K562 (cell line): ENCODE measurements around the gene LASP1NB.

ENCODE experiments used
- CREBBP ChIP-seq: IDR thresholded peaks from one replicate; pipeline ENCODE4 v1.6.1; 2012; ENCODE audit warnings: low read depth, mild to moderate bottlenecking, control low read depth, inconsistent platforms, low read length
- CUX1 ChIP-seq: fragments of 200-800 bp; sonication (Bioruptor generic); IDR thresholded peaks from 2 replicates; pipeline ENCODE4 v1.6.1; 2016; ENCODE audit warnings: missing genetic modification characterization, missing compliant biosample characterization
- PRDM10 ChIP-seq: fragments of 450-650 bp; IDR thresholded peaks from 2 replicates; pipeline ENCODE4 v1.6.1; 2018; ENCODE audit not compliant: partially characterized antibody

LASP1NB gene

GRCh38 chr17:38920374-38921291, 4.8 kb upstream of the LASP1NB start (continued):
- TF ChIP-seq CUX1, result no peak
- TF ChIP-seq CREBBP, result no peak
- no peak for TF ChIP-seq PRDM10
